Naive thymus-derived CD4-positive, alpha-beta T cell (primary cell): Measurements from ENCODE around the gene DNASE1L2. TPM values are rescaled to one million over a fixed set of nuclear protein-coding genes. Genes with fewer than 3 reads are reported as not detected.

Experiments
- ATAC-seq: fragments of 150-1000 bp; cut with Tn5 transposase; 2 replicates; pipeline ENCODE4 v1.10.0; 2021; ENCODE audit warnings: mild to moderate bottlenecking, moderate library complexity
- CTCF ChIA-PET: fragments of 350-600 bp; sonication (Branson Sonifier 250); formaldehyde crosslinking; loops from one replicate; lab custom pipeline; 2021; ENCODE audit warnings: antibody characterized with exemption; lab: Charles Lee
- POLR2A ChIA-PET: fragments of 350-600 bp; sonication (Branson Sonifier 250); formaldehyde crosslinking; loops from one replicate; lab custom pipeline; 2021; ENCODE audit warnings: antibody characterized with exemption, inconsistent platforms; lab: Charles Lee
- DNase-seq, 9 donors: peaks; one replicate each; pipeline versions ENCODE4 v3.0.0 to v3.0.0-alpha.2; 2020 to 2022; ENCODE audit warnings: mixed read lengths in 1 of 9
- H3K27ac ChIP-seq: one replicate; pipeline ENCODE4 v1.7.0; 2013; ENCODE audit warnings: mild to moderate bottlenecking, low read depth, low read length, moderate library complexity
- H3K27me3 ChIP-seq, 2 donors: one replicate each; pipeline ENCODE4 v1.7.0; 2013; ENCODE audit warnings: low read length in 2 of 2, mild to moderate bottlenecking in 2 of 2, moderate library complexity in 2 of 2; ENCODE audit not compliant: control insufficient read depth in 2 of 2, insufficient read depth in 2 of 2
- H3K36me3 ChIP-seq, 3 experiments: 1 replicate in 2 of 3; 2 replicates in 1 of 3; pipeline ENCODE4 v1.7.0; 2013; ENCODE audit warnings: low read length in 3 of 3, mild to moderate bottlenecking in 3 of 3, moderate library complexity in 1 of 3; ENCODE audit not compliant: insufficient read depth in 3 of 3, control insufficient read depth in 2 of 3
- H3K4me1 ChIP-seq, 2 donors: one replicate each; pipeline ENCODE4 v1.7.0; 2013; ENCODE audit warnings: low read length in 2 of 2, mild to moderate bottlenecking in 2 of 2, moderate library complexity in 1 of 2; ENCODE audit not compliant: control insufficient read depth in 2 of 2, insufficient read depth in 2 of 2
- H3K4me3 ChIP-seq: 2 replicates; pipeline ENCODE4 v1.7.0; 2013; ENCODE audit warnings: mild to moderate bottlenecking, low read length
- H3K9me3 ChIP-seq, 3 experiments: 1 replicate in 2 of 3; 2 replicates in 1 of 3; pipeline ENCODE4 v1.7.0; 2013; ENCODE audit warnings: low read length in 3 of 3; ENCODE audit not compliant: control insufficient read depth in 2 of 3
- H3K27ac Mint-ChIP-seq, 9 donors: one replicate each; pipeline ENCODE4 v1.8.0; 2020 to 2022; ENCODE audit warnings: mixed read lengths in 9 of 9, mild to moderate bottlenecking in 8 of 9, moderate library complexity in 5 of 9, inconsistent platforms in 2 of 9
- H3K27me3 Mint-ChIP-seq, 5 donors: one replicate each; pipeline ENCODE4 v1.8.0; 2021 to 2022; ENCODE audit warnings: mixed read lengths in 5 of 5, mild to moderate bottlenecking in 1 of 5
- H3K36me3 Mint-ChIP-seq, 5 donors: one replicate each; pipeline ENCODE4 v1.8.0; 2020 to 2022; ENCODE audit warnings: mixed read lengths in 5 of 5, mild to moderate bottlenecking in 3 of 5, inconsistent platforms in 1 of 5
- H3K4me1 Mint-ChIP-seq, 7 donors: one replicate each; pipeline ENCODE4 v1.8.0; 2020 to 2022; ENCODE audit warnings: mixed read lengths in 7 of 7, mild to moderate bottlenecking in 3 of 7, inconsistent platforms in 1 of 7
- H3K4me3 Mint-ChIP-seq, 10 donors: one replicate each; pipeline ENCODE4 v1.8.0; 2020 to 2022; ENCODE audit warnings: mild to moderate bottlenecking in 10 of 10, mixed read lengths in 10 of 10, moderate library complexity in 6 of 10, inconsistent platforms in 2 of 10
- H3K9me3 Mint-ChIP-seq, 11 donors: one replicate each; pipeline ENCODE4 v1.8.0; 2020 to 2022; ENCODE audit warnings: mixed read lengths in 11 of 11, mild to moderate bottlenecking in 4 of 11, inconsistent platforms in 1 of 11, moderate library complexity in 1 of 11
- intact Hi-C, 2 donors: fragments of 100-400 bp; cut with micrococcal nuclease; formaldehyde crosslinking; loops; one replicate each; pipeline ENCODE4 v1.15.1; 2023
- polyA plus RNA-seq, 2 donors: library from polyadenylated mRNA; unstranded; fragments of 300-500 nt; fragmentation: Illumina TruSeq; gene quantifications; one replicate each; pipeline ENCODE4 v1.2.3, GENCODE V29; 2021
- total RNA-seq, 6 experiments: library from RNA in 5 of 6; stranded (reverse) in 5 of 6; gene quantifications; 1 replicate in 5 of 6; 2 replicates in 1 of 6; pipeline ENCODE4 v1.2.3 and lab custom pipeline; 2021 to 2026

Gene DNASE1L2
- total and polyA plus RNA-seq, 7 experiments from 2014 or later = 0.34 to 3.8 (median 2.2) TPM; not detected in 2

- H3K4me1 ChIP-seq = no peaks in the 10 kb centered on the region
- H3K4me3 ChIP-seq = no peak overlapping the region
- Mint-ChIP-seq H3K9me3 (no peaks in the 10 kb centered on the region), H3K27me3 (no peaks in the 10 kb centered on the region), H3K36me3 (peaks cover 0 to 5% (median 4%) of the 10 kb centered on the region in 5 donors), H3K4me1 (peaks cover 0 to 4% (median 0%) of the 10 kb centered on the region in 7 donors), H3K4me3 (no peak overlapping the region), H3K27ac (no peak overlapping the region)
- intact Hi-C loops = no loop called here
- CTCF ChIA-PET = no interaction called here
- H3K36me3 ChIP-seq = no peaks in the 10 kb centered on the region
- H3K27me3 ChIP-seq = no peaks in the 10 kb centered on the region
- POLR2A ChIA-PET = no interaction called here
- DNase-seq = no peak
- H3K27ac ChIP-seq = no peak overlapping the region
- no peak for ATAC-seq
- no peaks in the 10 kb centered on the region for H3K9me3 ChIP-seq
Observed at GRCh38 chr16:2278956-2279800, 42.9 kb downstream of the DNASE1L2 start.

- ChIA-PET CTCF (no interaction called here), POLR2A (no interaction called here)
- no peaks in the 10 kb centered on the region for H3K4me1 ChIP-seq
- peaks cover 0 to 7% (median 0%) of the 10 kb centered on the region in 3 experiments for H3K36me3 ChIP-seq
- intact Hi-C loops = no loop called here
- no peak overlapping the region for H3K27ac ChIP-seq
- DNase-seq (no peak), ATAC-seq (no peak)
- Mint-ChIP-seq H3K9me3 (no peaks in the 10 kb centered on the region), H3K27me3 (no peaks in the 10 kb centered on the region), H3K4me3 (no peak overlapping the region), H3K27ac (peak overlapping the region in 1 of 9 donors; percentile 14), H3K36me3 (peaks cover 0 to 5% (median 4%) of the 10 kb centered on the region in 5 donors), H3K4me1 (peaks cover 0 to 4% (median 0%) of the 10 kb centered on the region in 7 donors)
- H3K4me3 ChIP-seq = no peak overlapping the region
- no peaks in the 10 kb centered on the region for H3K9me3 ChIP-seq
- no peaks in the 10 kb centered on the region for H3K27me3 ChIP-seq
Observed at GRCh38 chr16:2280461-2280860, 44.2 kb downstream of the DNASE1L2 start.

- Histone ChIP-seq H3K4me1 (no peaks in the 10 kb centered on the region), H3K27ac (no peak overlapping the region), H3K9me3 (no peaks in the 10 kb centered on the region), H3K4me3 (no peak overlapping the region), H3K36me3 (peaks cover 0 to 7% (median 0%) of the 10 kb centered on the region in 3 experiments), H3K27me3 (no peaks in the 10 kb centered on the region)
- CTCF ChIA-PET = no interaction called here
- Mint-ChIP-seq H3K36me3 (peaks cover 0 to 5% (median 4%) of the 10 kb centered on the region in 5 donors), H3K27ac (peak overlapping the region in 1 of 9 donors; percentile 14), H3K4me1 (peaks cover 0 to 4% (median 0%) of the 10 kb centered on the region in 7 donors), H3K4me3 (no peak overlapping the region), H3K9me3 (no peaks in the 10 kb centered on the region), H3K27me3 (no peaks in the 10 kb centered on the region)
- intact Hi-C loops = no loop called here
- ATAC-seq (no peak), DNase-seq (no peak)
- POLR2A ChIA-PET = no interaction called here
Observed at GRCh38 chr16:2280981-2281542, 44.8 kb downstream of the DNASE1L2 start.

DNA sequence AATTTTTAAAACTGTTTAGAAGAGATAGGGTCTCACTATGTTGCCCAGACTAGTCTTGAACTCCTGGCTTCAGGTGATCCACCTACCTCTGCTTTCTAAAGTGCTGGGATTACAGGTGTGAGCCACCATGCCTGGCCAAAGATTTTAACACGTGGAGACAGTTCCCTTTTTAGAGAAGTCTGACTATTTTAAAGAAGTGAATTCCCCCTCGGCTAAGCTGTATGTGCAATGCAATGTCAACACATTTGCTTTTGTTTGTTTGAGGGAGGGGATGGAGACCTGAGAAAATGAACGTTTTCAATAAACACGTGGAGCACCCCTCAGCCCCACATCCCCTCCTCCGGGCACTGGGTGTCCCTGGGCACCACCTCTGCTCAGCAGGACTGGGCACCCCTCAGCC lies 46.0 kb downstream of the DNASE1L2 start:
- no peak overlapping the region for H3K4me3 ChIP-seq
- H3K27ac ChIP-seq = no peak overlapping the region
- CTCF ChIA-PET = no interaction called here
- ATAC-seq (no peak), DNase-seq (no peak)
- no peaks in the 10 kb centered on the region for H3K9me3 ChIP-seq
- no peaks in the 10 kb centered on the region for H3K4me1 ChIP-seq
- Mint-ChIP-seq H3K4me1 (peaks cover 0 to 4% (median 0%) of the 10 kb centered on the region in 7 donors), H3K4me3 (no peak overlapping the region), H3K27ac (no peak overlapping the region), H3K9me3 (no peaks in the 10 kb centered on the region), H3K36me3 (peaks cover 0 to 5% (median 4%) of the 10 kb centered on the region in 5 donors), H3K27me3 (no peaks in the 10 kb centered on the region)
- H3K36me3 ChIP-seq = peaks cover 0 to 7% (median 0%) of the 10 kb centered on the region in 3 experiments
- H3K27me3 ChIP-seq = no peaks in the 10 kb centered on the region
- intact Hi-C loops = no loop called here
- POLR2A ChIA-PET = no interaction called here

GRCh38 chr16:2282866-2283555 lies 46.8 kb downstream of the DNASE1L2 start:
- Histone ChIP-seq H3K9me3 (no peaks in the 10 kb centered on the region), H3K36me3 (peaks cover 0 to 7% (median 0%) of the 10 kb centered on the region in 3 experiments), H3K4me1 (no peaks in the 10 kb centered on the region), H3K27me3 (no peaks in the 10 kb centered on the region), H3K27ac (no peak overlapping the region), H3K4me3 (no peak overlapping the region)
- Mint-ChIP-seq H3K36me3 (peaks cover 0 to 5% (median 4%) of the 10 kb centered on the region in 5 donors), H3K27me3 (no peaks in the 10 kb centered on the region), H3K27ac (no peak overlapping the region), H3K9me3 (no peaks in the 10 kb centered on the region), H3K4me3 (no peak overlapping the region), H3K4me1 (peaks cover 0 to 4% (median 0%) of the 10 kb centered on the region in 7 donors)
- no peak for DNase-seq
- intact Hi-C loops = no loop called here
- ATAC-seq = no peak
- ChIA-PET CTCF (no interaction called here), POLR2A (no interaction called here)

DNA sequence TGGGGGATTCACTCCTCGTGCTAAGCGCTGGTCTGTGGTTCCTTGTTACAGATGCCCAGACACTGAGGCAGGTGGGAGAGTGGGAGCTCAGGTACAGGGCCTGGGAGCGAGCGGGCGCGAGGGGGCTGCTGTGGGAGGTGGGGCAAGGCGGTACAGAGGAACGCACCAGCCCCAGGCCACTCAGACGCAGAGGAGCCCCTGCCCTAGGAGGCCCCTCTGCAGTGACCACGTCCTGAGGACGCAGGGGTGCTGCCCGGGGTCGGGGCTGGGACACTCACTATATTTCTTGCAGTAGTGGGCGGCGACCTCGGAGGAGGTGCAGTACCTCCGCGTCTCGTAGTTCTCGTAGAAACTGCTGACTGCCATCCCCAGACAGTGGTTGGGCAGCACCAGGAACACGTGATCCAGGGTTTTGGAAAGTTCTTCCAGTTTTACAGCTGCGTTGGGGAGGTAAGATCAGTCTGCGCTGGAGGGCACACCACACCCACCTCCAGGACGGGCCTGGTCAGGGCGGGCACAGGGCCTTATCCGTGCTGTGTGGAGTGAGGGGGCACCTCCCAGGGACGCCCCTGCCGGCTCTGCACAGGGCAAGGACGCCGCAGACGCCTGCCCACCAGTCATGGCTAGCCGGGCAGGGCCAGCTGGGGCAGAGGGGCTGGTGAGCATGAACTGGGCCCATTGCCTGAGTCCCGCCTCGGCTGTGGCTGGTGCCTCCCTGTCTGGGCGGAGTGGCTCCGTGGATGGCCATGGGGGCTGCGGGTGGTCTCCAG lies 47.9 kb downstream of the DNASE1L2 start:
- ATAC-seq (no peak), DNase-seq (no peak)
- Histone ChIP-seq H3K9me3 (no peaks in the 10 kb centered on the region), H3K4me1 (no peaks in the 10 kb centered on the region), H3K27me3 (no peaks in the 10 kb centered on the region), H3K4me3 (no peak overlapping the region), H3K36me3 (peaks cover 0 to 7% (median 0%) of the 10 kb centered on the region in 3 experiments), H3K27ac (no peak overlapping the region)
- CTCF ChIA-PET = no interaction called here
- no peak overlapping the region for H3K4me3 Mint-ChIP-seq
- POLR2A ChIA-PET = no interaction called here
- H3K27ac Mint-ChIP-seq = no peak overlapping the region
- H3K4me1 Mint-ChIP-seq = peaks cover 0 to 4% (median 0%) of the 10 kb centered on the region in 7 donors
- H3K36me3 Mint-ChIP-seq = peaks cover 0 to 5% (median 4%) of the 10 kb centered on the region in 5 donors
- intact Hi-C loops = no loop called here
- H3K27me3 Mint-ChIP-seq = no peaks in the 10 kb centered on the region
- H3K9me3 Mint-ChIP-seq = no peaks in the 10 kb centered on the region
